ENCODE data around the gene TVP23A. TPM values are rescaled to one million over a fixed set of nuclear protein-coding genes. Genes with fewer than 3 reads are reported as not detected.

The TVP23A gene
- total and polyA plus RNA-seq, 10 donors = 0.29 to 2.2 (median 0.92) TPM; not detected in 1

- Histone ChIP-seq H3K4me1 (peaks cover 0 to 41% (median 16%) of the 10 kb centered on the region in 6 donors), H3K4me3 (no peak overlapping the region), H3K9me3 (no peaks in the 10 kb centered on the region), H3K36me3 (peaks cover 4 to 44% (median 15%) of the 10 kb centered on the region in 6 donors), H3K27ac (peak overlapping the region in 2 of 8 donors; percentile 14 to 59), H3K27me3 (replicated peaks in 1 of 7) (no peaks in the 10 kb centered on the region)
- TF ChIP-seq, protein P1, sequence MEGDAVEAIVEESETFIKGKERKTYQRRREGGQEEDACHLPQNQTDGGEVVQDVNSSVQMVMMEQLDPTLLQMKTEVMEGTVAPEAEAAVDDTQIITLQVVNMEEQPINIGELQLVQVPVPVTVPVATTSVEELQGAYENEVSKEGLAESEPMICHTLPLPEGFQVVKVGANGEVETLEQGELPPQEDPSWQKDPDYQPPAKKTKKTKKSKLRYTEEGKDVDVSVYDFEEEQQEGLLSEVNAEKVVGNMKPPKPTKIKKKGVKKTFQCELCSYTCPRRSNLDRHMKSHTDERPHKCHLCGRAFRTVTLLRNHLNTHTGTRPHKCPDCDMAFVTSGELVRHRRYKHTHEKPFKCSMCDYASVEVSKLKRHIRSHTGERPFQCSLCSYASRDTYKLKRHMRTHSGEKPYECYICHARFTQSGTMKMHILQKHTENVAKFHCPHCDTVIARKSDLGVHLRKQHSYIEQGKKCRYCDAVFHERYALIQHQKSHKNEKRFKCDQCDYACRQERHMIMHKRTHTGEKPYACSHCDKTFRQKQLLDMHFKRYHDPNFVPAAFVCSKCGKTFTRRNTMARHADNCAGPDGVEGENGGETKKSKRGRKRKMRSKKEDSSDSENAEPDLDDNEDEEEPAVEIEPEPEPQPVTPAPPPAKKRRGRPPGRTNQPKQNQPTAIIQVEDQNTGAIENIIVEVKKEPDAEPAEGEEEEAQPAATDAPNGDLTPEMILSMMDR (IDR thresholded peaks at IDR 0.05 in 8 of 11, conservative IDR thresholded peaks at IDR 0.05 in 3 of 11) = no peak
- TF ChIP-seq POLR2AphosphoS5 (IDR thresholded peaks at IDR 0.05) (no peak), POLR2A (IDR thresholded peaks at IDR 0.05) (no peak)
- intact Hi-C loops (cut with DNase I; ENCODE audit: low total_unique reads) = no loop called here
- no peak for DNase-seq
- 33 to 60% (median 49%) methylated on average over 1 of the region's 1 CpG for WGBS, 5 donors
These were observed 47.7 kb downstream of the TVP23A start for GRCh38 chr16:10770907-10771306.

DNA sequence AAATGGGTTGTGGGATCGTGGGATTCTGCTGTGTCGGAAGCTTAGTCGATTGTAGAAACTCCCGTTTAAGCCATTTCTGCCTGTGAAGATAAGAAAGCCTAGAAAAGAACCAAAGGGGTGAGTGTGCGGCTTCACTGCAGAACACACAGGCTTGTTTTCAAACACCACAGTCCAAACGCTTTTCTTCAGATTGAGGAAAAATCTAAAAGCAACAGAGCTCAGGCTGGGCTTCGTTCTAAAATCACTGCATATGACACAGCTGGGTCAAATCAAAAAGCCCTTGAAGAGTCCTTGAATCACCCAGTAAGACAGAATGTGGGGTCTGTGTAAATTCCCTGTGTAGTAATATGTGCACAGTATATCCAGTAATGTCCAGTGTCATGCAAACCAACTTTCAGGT lies 49.2 kb downstream of the TVP23A start:
- no peak for DNase-seq
- 75 to 91% (median 83%) methylated on average over 7 of the region's 7 CpGs for WGBS, 5 donors
- H3K4me1 ChIP-seq = peaks cover 7 to 53% (median 27%) of the 10 kb centered on the region in 6 donors
- H3K4me3 ChIP-seq = no peak overlapping the region
- H3K36me3 ChIP-seq = peaks cover 4 to 59% (median 15%) of the 10 kb centered on the region in 6 donors
- intact Hi-C loops (cut with DNase I; ENCODE audit: low total_unique reads) = no loop called here
- no peaks in the 10 kb centered on the region for H3K9me3 ChIP-seq
- TF ChIP-seq, protein P1 (IDR thresholded peaks at IDR 0.05 in 8 of 11, conservative IDR thresholded peaks at IDR 0.05 in 3 of 11) = no peak
- no peak for TF ChIP-seq POLR2A (IDR thresholded peaks at IDR 0.05)
- TF ChIP-seq POLR2AphosphoS5 (IDR thresholded peaks at IDR 0.05) = no peak
- no peaks in the 10 kb centered on the region for H3K27me3 ChIP-seq (replicated peaks in 1 of 7)
- H3K27ac ChIP-seq = no peak overlapping the region

DNA sequence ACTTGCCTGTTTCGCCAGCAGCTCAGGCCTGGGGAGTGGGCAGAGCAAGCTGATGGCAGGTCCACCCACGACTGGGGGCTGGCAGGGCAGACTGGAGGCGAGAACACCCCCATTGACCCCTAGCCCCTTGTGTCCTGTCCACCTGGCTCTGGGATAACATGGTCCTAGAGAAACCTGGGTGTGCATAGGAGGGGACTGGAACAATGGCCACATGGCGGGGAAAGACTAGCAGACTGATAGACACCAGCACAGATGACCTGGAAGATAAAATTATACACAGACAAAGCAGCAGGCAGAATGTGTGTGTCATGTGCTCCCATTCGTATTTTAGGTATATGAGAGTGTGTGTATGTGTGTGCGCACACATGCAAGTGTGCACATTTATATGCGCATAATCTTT lies 51.5 kb downstream of the TVP23A start:
- DNase-seq = no peak
- Histone ChIP-seq H3K4me3 (no peak overlapping the region), H3K36me3 (peaks cover 6 to 82% (median 33%) of the 10 kb centered on the region in 6 donors), H3K27ac (no peak overlapping the region), H3K27me3 (replicated peaks in 1 of 7) (no peaks in the 10 kb centered on the region), H3K4me1 (peaks cover 7 to 47% (median 25%) of the 10 kb centered on the region in 6 donors), H3K9me3 (no peaks in the 10 kb centered on the region)
- TF ChIP-seq POLR2AphosphoS5 (IDR thresholded peaks at IDR 0.05) = peak in 1 of 3 donors; percentile 33
- TF ChIP-seq, protein P1 (IDR thresholded peaks at IDR 0.05 in 8 of 11, conservative IDR thresholded peaks at IDR 0.05 in 3 of 11) = no peak
- 76 to 92% (median 89%) methylated on average over 5 to 7 of the region's 7 CpGs for WGBS, 5 donors
- intact Hi-C loops (cut with DNase I; ENCODE audit: low total_unique reads) = no loop called here

DNA sequence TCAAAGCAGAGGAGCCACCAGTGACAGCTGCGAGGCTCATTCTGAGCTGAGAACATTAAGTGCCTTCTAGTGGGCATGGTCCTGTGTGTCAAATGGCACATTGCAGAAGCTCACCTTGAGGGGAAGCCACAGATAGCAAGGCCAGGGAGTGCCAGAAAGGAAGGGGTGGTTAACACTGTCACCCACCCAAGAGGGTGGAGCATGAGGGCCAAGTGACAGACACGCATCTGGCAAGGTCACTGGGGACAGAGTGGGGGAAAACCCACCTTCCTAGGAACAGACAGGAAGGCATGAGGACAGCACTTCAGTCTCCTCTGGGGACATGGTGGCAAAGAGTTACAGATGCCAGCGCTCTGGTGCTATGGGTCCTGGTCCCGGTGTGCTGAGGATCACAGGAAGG lies 52.8 kb downstream of the TVP23A start:
- H3K27ac ChIP-seq = peak overlapping the region in 4 of 8 donors; percentile 7 to 67 (median 51)
- intact Hi-C loops (cut with DNase I; ENCODE audit: low total_unique reads) = no loop called here
- TF ChIP-seq, protein P1 (IDR thresholded peaks at IDR 0.05 in 8 of 11, conservative IDR thresholded peaks at IDR 0.05 in 3 of 11) = no peak
- TF ChIP-seq POLR2A (IDR thresholded peaks at IDR 0.05) (no peak), POLR2AphosphoS5 (IDR thresholded peaks at IDR 0.05) (peak in 2 of 3 donors; percentile 44 to 52)
- peaks cover 9 to 95% (median 47%) of the 10 kb centered on the region in 6 donors for H3K36me3 ChIP-seq
- no peaks in the 10 kb centered on the region for H3K27me3 ChIP-seq (replicated peaks in 1 of 7)
- DNase-seq = no peak
- peaks cover 7 to 34% (median 21%) of the 10 kb centered on the region in 6 donors for H3K4me1 ChIP-seq
- H3K9me3 ChIP-seq = no peaks in the 10 kb centered on the region
- H3K4me3 ChIP-seq = no peak overlapping the region
- WGBS, 5 donors = 45 to 62% (median 49%) methylated on average over 4 of the region's 4 CpGs

All from spleen (tissue), 11 donors.